ENCODE measurements around the gene SBNO1.
A peak's percentile ranks its signal among the peaks of the same experiment; 100 is the strongest.

SBNO1 gene

GRCh38 chr12:123363740-123364531 is 711 bp downstream of the SBNO1 start:
- peak overlapping the region; percentile 95 for H3K27ac ChIP-seq
- peak; percentile 40 for DNase-seq (ENCODE audit: low spot score)
- TF ChIP-seq CTCF (conservative IDR thresholded peaks at IDR 0.05; ENCODE audit: low read depth) = no peak
- POLR2A ChIA-PET (ENCODE audit: low non-redundant PET) = interaction anchor here (0.5 kb wide), 1 partner anchor 227 kb away, joined by 3 read pairs; no protein-coding TSS in a partner anchor
- CTCF ChIA-PET = no interaction called here

GRCh38 chr12:123363390-123363739 is 1.3 kb downstream of the SBNO1 start:
- H3K27ac ChIP-seq = peak overlapping the region; percentile 95
- TF ChIP-seq CTCF (conservative IDR thresholded peaks at IDR 0.05; ENCODE audit: low read depth) = no peak
- DNase-seq (ENCODE audit: low spot score) = peak; percentile 20
- ChIA-PET POLR2A (ENCODE audit: low non-redundant PET) (no interaction called here), CTCF (no interaction called here)

- ChIA-PET POLR2A (ENCODE audit: low non-redundant PET) (no interaction called here), CTCF (no interaction called here)
- no peak for DNase-seq (ENCODE audit: low spot score)
- H3K27ac ChIP-seq = no peak overlapping the region
- TF ChIP-seq CTCF (conservative IDR thresholded peaks at IDR 0.05; ENCODE audit: low read depth) = no peak
Measured at GRCh38 chr12:123358035-123358434, 6.6 kb downstream of the SBNO1 start.

GRCh38 chr12:123356159-123356670 is 8.4 kb downstream of the SBNO1 start:
- CTCF ChIA-PET = interaction anchor here (0.8 kb wide), 2 partner anchors 83 to 313 kb away, joined by 3 to 4 read pairs; no protein-coding TSS in a partner anchor
- TF ChIP-seq CTCF (conservative IDR thresholded peaks at IDR 0.05; ENCODE audit: low read depth) = no peak
- H3K27ac ChIP-seq = no peak overlapping the region
- DNase-seq (ENCODE audit: low spot score) = no peak
- POLR2A ChIA-PET (ENCODE audit: low non-redundant PET) = interaction anchor here (0.6 kb wide), 1 partner anchor 104 kb away, joined by 10 read pairs; no protein-coding TSS in a partner anchor

GRCh38 chr12:123354600-123354999 is 10.0 kb downstream of the SBNO1 start:
- no peak for DNase-seq (ENCODE audit: low spot score)
- ChIA-PET POLR2A (ENCODE audit: low non-redundant PET) (no interaction called here), CTCF (no interaction called here)
- no peak for TF ChIP-seq CTCF (conservative IDR thresholded peaks at IDR 0.05; ENCODE audit: low read depth)
- no peak overlapping the region for H3K27ac ChIP-seq

- ChIA-PET CTCF (no interaction called here), POLR2A (ENCODE audit: low non-redundant PET) (no interaction called here)
- no peak for DNase-seq (ENCODE audit: low spot score)
- no peak overlapping the region for H3K27ac ChIP-seq
- TF ChIP-seq CTCF (conservative IDR thresholded peaks at IDR 0.05; ENCODE audit: low read depth) = no peak
Measured at GRCh38 chr12:123351349-123351748, 13.3 kb downstream of the SBNO1 start.
